Right atrium auricular region (tissue), 2 donors: ENCODE measurements around the gene SLC6A11. TPM values are rescaled to one million over a fixed set of nuclear protein-coding genes. Genes with fewer than 3 reads are reported as not detected.

Experiments used
- DNase-seq: peaks from one replicate; pipeline ENCODE4 v3.0.0-alpha.2; 2019; ENCODE audit warnings: low spot score
- H3K27ac ChIP-seq, 2 donors: fragments of 200-600 bp; sonication (generic); 1 replicate in 1 of 2; 2 replicates in 1 of 2; pipeline ENCODE4 v1.5.1; 2016 to 2019
- H3K27me3 ChIP-seq, 2 donors: fragments of 200-600 bp; sonication (generic); one replicate each; pipeline versions ENCODE4 v1.5.1 to v1.6.0; 2017 to 2019
- H3K36me3 ChIP-seq: fragments of 200-600 bp; sonication (generic); one replicate; pipeline ENCODE4 v1.5.1; 2016
- H3K4me1 ChIP-seq, 2 donors: fragments of 200-600 bp; sonication (generic); one replicate each; pipeline versions ENCODE4 v1.5.1 to v1.6.0; 2017 to 2019
- H3K4me3 ChIP-seq, 2 donors: fragments of 200-600 bp; sonication (generic); 1 replicate in 1 of 2; 2 replicates in 1 of 2; pipeline ENCODE4 v1.5.1; 2017 to 2019; ENCODE audit warnings: mild to moderate bottlenecking in 1 of 2, moderate library complexity in 1 of 2
- H3K9me3 ChIP-seq, 2 donors: fragments of 200-600 bp; sonication (generic); one replicate each; pipeline ENCODE4 v1.5.1; 2019
- CTCF ChIP-seq, 2 donors: fragments of 200-600 bp; sonication (generic); IDR thresholded peaks; one replicate each; pipeline ENCODE4 v1.5.1; 2019; ENCODE audit warnings: antibody characterized with exemption in 2 of 2
- total RNA-seq, 2 donors: library from RNA; depleted of rRNA; stranded (reverse); fragments of >200 nt; gene quantifications; one replicate each; pipeline ENCODE4 v1.1.0, GENCODE V29; 2016

The SLC6A11 gene
- total RNA-seq, 2 donors from 2014 or later: not detected

GRCh38 chr3:10808974-10809373 lies 7.1 kb upstream of the SLC6A11 start:
- TF ChIP-seq CTCF (IDR thresholded peaks at IDR 0.05): no peak
- H3K4me3 ChIP-seq: no peak overlapping the region
- no peaks in the 10 kb centered on the region for H3K36me3 ChIP-seq
- DNase-seq: no peak
- H3K27ac ChIP-seq: no peak overlapping the region
- H3K27me3 ChIP-seq: peaks cover 0 to 6% of the 10 kb centered on the region in 2 donors
- no peaks in the 10 kb centered on the region for H3K4me1 ChIP-seq
- no peaks in the 10 kb centered on the region for H3K9me3 ChIP-seq

DNA sequence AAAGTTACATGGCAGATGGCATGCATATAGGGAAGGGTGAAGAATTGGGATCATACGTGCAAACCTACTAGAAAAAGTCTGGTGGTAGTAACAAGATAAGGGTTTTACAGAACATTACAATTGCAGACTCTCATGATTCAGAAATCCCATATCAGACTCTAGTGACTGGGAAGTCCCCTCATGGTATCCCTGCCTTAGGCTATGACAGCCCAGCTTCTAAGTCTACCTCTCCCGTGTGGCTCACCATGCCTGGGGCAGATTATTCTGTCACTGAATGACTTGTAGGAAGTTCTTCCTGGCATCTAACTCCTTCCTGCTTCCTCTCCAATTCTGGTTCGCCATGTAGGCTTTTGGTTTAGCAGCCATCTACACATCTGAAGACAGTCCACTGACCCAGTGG lies 5.7 kb upstream of the SLC6A11 start:
- Histone ChIP-seq H3K4me3 (no peak overlapping the region), H3K36me3 (no peaks in the 10 kb centered on the region), H3K4me1 (no peaks in the 10 kb centered on the region), H3K27ac (no peak overlapping the region), H3K9me3 (no peaks in the 10 kb centered on the region), H3K27me3 (peaks cover 0 to 6% of the 10 kb centered on the region in 2 donors)
- no peak for TF ChIP-seq CTCF (IDR thresholded peaks at IDR 0.05)
- no peak for DNase-seq

DNA sequence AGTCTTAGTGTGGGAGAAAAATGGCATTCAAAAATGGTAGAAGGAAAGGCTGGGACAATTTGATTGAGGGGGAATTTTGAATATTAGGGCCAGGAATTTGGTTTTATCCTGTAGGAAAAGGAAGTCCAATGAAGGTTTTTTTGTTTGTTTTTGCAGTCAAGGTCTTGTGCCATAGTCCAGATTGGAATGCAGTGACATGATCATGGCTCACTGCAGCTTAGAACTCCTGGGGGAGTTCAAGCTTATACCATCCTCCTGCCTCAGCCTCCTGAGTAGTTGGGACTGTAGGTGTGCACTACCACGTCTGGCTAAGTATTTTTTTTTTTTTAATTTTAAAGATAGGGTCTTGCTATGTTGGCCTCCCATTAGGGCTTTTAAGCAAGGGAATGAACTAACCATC lies 2.6 kb upstream of the SLC6A11 start:
- no peaks in the 10 kb centered on the region for H3K27me3 ChIP-seq
- no peaks in the 10 kb centered on the region for H3K36me3 ChIP-seq
- no peak for DNase-seq
- TF ChIP-seq CTCF (IDR thresholded peaks at IDR 0.05): no peak
- peaks cover 0 to 7% of the 10 kb centered on the region in 2 donors for H3K4me1 ChIP-seq
- H3K27ac ChIP-seq: no peak overlapping the region
- no peaks in the 10 kb centered on the region for H3K9me3 ChIP-seq
- no peak overlapping the region for H3K4me3 ChIP-seq

DNA sequence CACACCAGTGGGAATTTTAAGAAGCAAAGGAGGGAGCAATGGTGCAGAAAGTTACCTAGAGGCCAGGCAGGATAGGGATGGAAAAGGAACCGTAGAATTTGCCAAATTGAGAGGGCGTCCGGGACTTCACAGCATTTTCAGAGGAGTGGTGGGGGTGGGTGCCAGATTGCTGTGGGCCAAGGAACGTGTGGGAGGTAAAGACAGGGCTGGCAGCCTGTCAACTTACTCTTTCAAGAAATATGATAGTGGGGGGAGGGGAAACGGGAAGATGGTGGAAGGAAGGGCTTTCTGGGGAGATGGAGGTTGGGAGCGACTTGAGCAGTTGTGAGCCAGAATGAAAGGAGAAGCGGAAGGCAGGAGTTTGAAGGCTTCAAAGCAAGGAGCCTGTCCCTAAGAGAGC lies 1.4 kb upstream of the SLC6A11 start:
- TF ChIP-seq CTCF (IDR thresholded peaks at IDR 0.05): no peak
- Histone ChIP-seq H3K36me3 (no peaks in the 10 kb centered on the region), H3K4me3 (no peak overlapping the region), H3K27ac (no peak overlapping the region), H3K27me3 (no peaks in the 10 kb centered on the region), H3K9me3 (no peaks in the 10 kb centered on the region), H3K4me1 (peaks cover 0 to 7% of the 10 kb centered on the region in 2 donors)
- no peak for DNase-seq

- no peaks in the 10 kb centered on the region for H3K9me3 ChIP-seq
- H3K4me1 ChIP-seq: peaks cover 0 to 7% of the 10 kb centered on the region in 2 donors
- H3K36me3 ChIP-seq: no peaks in the 10 kb centered on the region
- peak; percentile 28 for DNase-seq
- H3K27me3 ChIP-seq: no peaks in the 10 kb centered on the region
- no peak overlapping the region for H3K27ac ChIP-seq
- H3K4me3 ChIP-seq: peak overlapping the region in 1 of 2 donors; percentile 44
- no peak for TF ChIP-seq CTCF (IDR thresholded peaks at IDR 0.05)
Observed at GRCh38 chr3:10815487-10815886, 541 bp upstream of the SLC6A11 start.

DNA sequence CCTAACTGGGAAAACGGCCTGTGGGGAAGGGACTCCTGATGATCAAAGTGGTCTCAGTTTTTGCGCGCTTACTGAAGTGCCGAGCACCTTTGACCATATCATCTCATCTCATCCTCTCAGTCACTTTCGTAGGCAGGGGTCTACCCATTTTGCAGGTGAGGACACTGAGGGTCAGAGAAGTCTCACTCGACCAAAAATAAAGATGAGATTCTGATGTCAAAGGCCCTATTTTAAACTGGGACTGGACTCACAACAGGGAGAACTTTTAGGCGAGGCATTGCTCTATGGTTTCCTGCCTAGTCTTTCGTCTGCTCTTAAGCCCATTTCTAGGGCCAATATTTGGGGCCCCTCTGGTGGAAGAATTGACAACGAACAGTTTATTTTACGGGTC lies 830 bp downstream of the SLC6A11 start:
- no peak for TF ChIP-seq CTCF (IDR thresholded peaks at IDR 0.05)
- no peaks in the 10 kb centered on the region for H3K27me3 ChIP-seq
- peak; percentile 9 for DNase-seq

More for the DNA sequence above, 830 bp downstream of the SLC6A11 start:
- no peak overlapping the region for H3K27ac ChIP-seq
- H3K4me3 ChIP-seq: no peak overlapping the region
- H3K4me1 ChIP-seq: peaks cover 0 to 7% of the 10 kb centered on the region in 2 donors
- H3K36me3 ChIP-seq: no peaks in the 10 kb centered on the region
- H3K9me3 ChIP-seq: no peaks in the 10 kb centered on the region
